ENCODE measurements around the gene GABRB1.

The GABRB1 gene

DNA sequence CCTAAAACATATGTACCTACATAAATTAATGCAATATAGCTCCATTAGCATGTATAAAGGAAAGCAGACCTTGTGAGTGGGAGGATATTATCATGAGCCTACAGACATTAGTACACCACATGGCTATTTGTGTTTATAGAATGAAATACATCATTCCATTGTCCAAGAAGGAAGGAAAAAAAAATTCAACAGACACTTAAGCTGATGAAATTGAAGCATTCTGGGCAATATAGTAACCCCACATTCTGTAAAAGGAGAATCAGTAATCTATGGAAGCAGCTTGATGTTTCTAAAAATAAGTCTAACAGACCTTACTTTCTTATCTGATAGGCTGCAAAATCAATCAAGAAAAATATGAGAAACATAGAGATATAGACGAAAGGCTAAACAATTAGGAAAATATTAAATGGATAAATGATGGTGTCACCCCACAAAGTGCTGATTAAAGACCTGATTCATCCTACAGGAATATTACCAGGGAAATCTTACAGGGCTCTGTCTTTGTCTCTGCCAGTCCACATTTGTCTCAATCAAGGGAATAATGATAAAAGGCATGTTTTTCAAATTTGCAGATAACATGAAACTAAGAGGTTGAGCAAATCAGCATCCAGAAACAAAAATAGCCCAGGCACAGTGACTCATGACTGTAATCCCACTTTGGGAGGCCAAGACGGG lies 355.3 kb downstream of the GABRB1 start:
- ATAC-seq (no peak), DNase-seq (no peak)

DNA sequence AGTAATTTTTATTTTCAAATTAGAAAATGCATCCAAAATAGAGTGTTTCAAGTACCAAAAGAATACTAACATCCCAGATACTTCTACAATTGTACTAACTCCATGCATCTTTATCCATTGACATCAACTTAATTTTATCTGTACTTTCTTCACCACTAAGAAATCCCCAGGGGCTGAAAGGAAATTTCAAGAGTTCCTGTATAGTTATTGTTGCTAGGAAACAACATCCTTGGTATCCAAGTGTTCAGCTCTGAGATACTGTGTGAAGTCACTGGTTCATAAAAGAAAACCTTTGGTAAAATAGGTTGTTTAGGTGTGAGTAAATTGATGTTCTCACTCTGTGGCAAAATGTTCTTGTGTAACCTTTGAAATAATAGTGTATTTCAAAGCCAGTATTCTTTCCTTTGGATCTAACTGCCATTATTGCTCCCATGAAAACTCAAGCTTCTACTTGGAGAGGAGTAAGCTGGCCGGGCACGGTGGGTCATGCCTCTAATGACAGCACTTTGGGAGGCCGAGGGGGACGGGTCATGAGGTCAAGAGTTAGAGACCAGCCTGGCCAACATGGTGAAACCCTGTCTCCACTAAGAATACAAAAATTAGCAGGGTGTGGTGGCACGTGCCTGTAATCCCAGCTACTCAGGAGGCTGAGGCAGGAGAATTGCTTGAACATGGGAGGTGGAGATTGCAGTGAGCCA lies 359.2 kb downstream of the GABRB1 start:
- ATAC-seq = no peak
- DNase-seq = no peak

GRCh38 chr4:47391256-47391655 lies 359.9 kb downstream of the GABRB1 start:
- ATAC-seq = no peak
- no peak for DNase-seq

DNA sequence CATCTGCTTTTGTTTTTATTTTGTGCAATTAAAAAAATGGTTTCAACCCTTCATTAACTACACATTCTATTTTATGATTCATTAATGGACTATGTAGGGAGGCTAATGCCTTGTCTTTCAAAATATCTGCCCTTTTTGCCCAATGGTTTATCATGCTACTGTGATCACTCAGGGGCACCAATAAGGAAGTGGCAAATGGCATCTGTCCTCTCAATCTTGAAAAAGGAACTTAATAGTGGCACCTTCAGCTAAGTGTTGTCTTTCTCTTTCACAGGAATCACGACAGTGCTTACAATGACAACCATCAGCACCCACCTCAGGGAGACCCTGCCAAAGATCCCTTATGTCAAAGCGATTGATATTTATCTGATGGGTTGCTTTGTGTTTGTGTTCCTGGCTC lies 375.0 kb downstream of the GABRB1 start:
- DNase-seq = no peak
- ATAC-seq = no peak

- ATAC-seq (no peak), DNase-seq (no peak)
These were observed 378.9 kb downstream of the GABRB1 start for GRCh38 chr4:47410271-47410670.

DNA sequence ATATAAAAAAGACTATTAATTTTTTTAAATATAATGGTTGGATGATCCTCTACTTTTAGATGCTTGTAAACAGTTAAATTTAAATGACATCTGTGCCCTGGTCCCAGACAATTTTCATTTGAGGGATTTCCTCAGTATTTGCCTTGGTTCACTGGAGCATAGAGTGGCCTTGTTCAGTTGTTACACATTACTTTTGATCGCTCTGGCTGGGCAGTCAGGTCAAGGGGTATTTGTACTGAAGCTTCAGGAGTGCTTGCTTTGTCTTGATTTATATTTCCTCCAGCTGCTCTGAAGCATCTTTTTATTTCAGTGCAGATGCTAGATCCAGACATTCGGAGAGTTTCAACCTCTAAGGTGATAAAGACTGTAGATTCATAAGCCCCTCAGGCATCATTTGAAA lies 382.2 kb downstream of the GABRB1 start:
- ATAC-seq (no peak), DNase-seq (no peak)

DNA sequence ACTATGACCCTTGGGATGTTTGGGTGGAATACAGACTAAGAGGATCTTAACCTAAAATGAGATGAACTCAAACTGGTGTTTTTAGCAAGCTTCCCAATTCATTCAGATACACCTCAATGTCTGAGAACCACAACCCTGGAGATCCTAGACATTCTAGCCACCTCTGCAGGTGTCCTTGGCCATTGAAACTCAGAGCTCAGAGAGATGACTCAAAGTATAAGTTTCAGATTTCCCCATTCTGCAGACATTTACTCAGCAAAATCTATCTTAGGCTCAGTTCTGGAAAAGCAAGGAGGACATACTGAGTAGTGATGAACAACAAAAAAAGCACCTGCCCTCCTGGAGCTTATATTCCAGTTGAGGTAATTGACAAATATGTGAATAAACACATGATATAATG lies 384.4 kb downstream of the GABRB1 start:
- no peak for ATAC-seq
- DNase-seq = no peak

GRCh38 chr4:47418147-47418546 lies 386.8 kb downstream of the GABRB1 start:
- ATAC-seq (no peak), DNase-seq (no peak)

DNA sequence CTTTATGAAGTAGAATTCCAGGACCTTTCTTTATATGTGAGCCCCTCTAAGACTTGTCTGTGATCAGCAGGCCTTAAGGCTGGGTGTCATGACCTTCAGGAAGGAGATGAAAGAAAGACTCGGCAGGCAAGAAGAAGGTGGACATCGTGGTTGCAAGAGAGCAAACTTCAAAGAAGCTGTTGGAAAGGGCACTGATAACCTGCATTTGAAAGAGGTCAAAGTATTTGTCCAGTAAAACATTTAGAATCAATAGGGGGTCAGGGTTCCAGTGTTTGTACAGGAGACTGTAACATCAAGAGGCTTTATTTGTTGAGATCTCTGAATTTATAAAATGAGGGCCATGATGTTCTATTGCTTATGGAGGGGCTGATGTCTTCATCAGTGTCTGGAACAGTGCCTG lies 387.9 kb downstream of the GABRB1 start:
- DNase-seq (no peak), ATAC-seq (no peak)

DNA sequence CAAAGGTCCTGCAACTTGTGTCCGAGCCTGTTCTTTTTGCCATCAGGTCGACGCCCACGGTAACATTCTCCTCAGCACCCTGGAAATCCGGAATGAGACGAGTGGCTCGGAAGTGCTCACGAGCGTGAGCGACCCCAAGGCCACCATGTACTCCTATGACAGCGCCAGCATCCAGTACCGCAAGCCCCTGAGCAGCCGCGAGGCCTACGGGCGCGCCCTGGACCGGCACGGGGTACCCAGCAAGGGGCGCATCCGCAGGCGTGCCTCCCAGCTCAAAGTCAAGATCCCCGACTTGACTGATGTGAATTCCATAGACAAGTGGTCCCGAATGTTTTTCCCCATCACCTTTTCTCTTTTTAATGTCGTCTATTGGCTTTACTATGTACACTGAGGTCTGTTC lies 394.3 kb downstream of the GABRB1 start:
- no peak for ATAC-seq
- DNase-seq = no peak

DNA sequence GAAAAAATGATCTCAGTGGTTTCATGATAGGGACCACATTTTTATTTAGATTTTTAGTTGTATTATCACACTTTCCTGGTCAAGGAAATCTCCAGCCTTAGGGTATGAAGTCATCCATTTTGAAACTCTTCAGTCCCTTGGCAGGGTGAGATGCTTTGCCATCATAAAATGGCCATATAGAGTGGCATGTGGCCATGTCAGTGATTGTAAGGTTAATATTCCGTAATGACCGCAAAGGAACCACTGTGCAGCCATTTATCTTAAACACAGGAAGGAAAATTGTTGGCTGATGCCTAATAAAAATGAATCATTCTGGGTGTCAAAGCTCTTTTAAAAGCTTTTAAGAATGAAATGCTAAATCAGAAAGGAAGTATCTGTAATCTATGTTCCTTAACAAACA lies 396.6 kb downstream of the GABRB1 start:
- DNase-seq (no peak), ATAC-seq (no peak)

GRCh38 chr4:47432749-47433148 lies 401.4 kb downstream of the GABRB1 start:
- no peak for DNase-seq
- no peak for ATAC-seq

- DNase-seq = no peak
- ATAC-seq = no peak
These were observed 403.6 kb downstream of the GABRB1 start for GRCh38 chr4:47434931-47435330.

DNA sequence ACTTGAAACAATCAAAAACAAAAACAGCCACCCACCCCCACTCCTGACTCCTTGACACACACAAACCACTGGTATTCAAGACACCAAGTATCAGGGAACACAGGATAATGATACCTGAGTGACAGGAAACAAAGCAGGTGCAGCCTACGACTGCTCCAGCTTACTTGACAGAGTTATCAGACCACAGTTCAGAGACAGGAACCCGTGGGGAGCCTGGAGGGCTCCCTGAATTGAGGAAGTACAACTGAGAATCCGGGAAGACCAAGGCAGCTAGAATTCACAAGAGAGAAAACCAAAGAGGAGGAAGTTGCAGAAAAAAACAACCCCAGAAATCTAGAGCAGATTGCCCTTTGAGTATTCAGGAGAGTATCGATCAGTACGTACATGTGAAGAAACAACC lies 411.6 kb downstream of the GABRB1 start:
- no peak for ATAC-seq
- DNase-seq = no peak

GRCh38 chr4:47444031-47444430 lies 412.7 kb downstream of the GABRB1 start:
- ATAC-seq (no peak), DNase-seq (no peak)

- no peak for ATAC-seq
- DNase-seq = no peak
These were observed 420.3 kb downstream of the GABRB1 start for GRCh38 chr4:47451657-47452056.

GRCh38 chr4:47462799-47463234 lies 431.4 kb downstream of the GABRB1 start:
- ATAC-seq = peak; percentile 8
- DNase-seq = no peak

- ATAC-seq (peak; percentile 96), DNase-seq (peak; percentile 96)
These were observed 432.0 kb downstream of the GABRB1 start, which contains the start of gene COMMD8 for GRCh38 chr4:47463235-47463956. COMMD8 (minus strand) TSS chr4:47463702; CDS start chr4:47463651, 51 bp downstream.

GRCh38 chr4:47465004-47465403 lies 433.6 kb downstream of the GABRB1 start:
- no peak for ATAC-seq
- DNase-seq = no peak

DNA sequence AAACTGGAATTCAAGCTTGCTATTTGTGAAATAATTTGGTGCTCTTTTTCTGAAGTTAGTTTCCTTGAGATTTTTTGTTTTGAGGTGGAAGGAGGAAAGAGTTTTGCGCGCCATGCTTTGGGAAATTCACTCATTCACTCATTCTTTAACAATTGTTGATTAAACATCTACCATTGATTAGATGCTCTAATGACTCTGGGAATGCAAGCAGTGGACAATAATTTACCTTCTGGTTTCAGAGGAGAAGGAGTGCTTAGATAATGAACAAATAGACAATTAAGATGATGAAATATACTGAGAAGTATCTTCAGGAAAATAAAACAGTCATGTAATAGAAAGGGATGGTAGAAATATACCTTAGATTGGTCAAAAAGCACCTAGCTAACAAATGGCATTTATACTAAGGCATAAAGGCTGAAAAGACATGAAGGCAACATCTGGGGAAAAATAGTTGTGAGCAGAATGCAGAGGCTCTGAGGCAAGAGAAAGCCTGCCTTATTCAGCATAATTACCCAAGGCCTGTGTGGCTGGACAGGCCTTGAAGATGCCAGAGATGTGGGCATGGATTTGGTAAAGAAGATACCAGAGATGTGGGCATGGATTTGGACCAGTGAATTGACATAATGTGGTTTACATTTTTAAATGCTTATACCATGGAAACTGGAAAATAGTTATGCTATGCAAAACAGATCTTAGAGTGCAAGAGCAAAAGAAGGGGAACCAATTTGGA lies 434.9 kb downstream of the GABRB1 start:
- no peak for DNase-seq
- no peak for ATAC-seq

DNA sequence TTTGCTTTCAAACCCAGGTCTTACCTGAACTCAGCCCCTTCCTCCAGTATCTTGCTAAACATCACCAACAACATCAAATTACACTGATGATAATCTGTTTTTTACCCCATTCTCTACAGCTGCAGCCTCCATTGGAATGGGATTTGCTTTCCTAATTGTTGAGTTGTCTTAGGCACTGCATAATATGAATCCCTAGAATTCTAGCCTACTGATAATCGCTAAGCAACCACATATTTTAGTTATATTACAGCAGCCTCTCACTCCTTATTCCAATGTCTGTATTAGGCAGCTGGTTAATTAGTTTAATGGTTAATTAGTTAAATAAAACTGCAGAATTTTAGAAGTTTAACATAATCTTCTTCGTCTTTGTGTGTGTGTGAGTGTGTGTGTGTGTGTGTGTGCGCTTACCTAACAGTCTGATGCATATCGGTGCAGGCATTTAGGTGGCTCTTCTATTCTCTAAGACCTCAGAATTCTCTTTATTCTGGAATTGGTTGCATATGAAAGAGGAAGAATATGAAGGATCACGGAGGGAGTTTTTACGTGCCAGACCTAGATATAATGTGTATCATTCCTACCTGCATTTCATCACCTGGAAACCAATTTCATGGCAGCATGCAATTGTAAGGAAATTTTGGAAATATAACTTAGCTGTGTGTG lies 437.5 kb downstream of the GABRB1 start:
- ATAC-seq (no peak), DNase-seq (no peak)

GRCh38 chr4:47469951-47470350 lies 438.6 kb downstream of the GABRB1 start:
- DNase-seq (no peak), ATAC-seq (no peak)
